T47D (cell line): ENCODE results near the gene S100A9.
"Not testable (repeated sequence)": the region's sequence is repeated elsewhere in the genome, so short reads cannot be mapped to it uniquely, and the experiment has no call there.

Experiments
- DNase-seq, 2 experiments: peaks; one replicate each; pipeline versions ENCODE4 v3.0.0 to v3.0.0-alpha.2; 2011 to 2012; ENCODE audit warnings: low read depth in 1 of 2, low spot score in 1 of 2
- JUND ChIP-seq: IDR thresholded peaks from 2 replicates; pipeline ENCODE4 v1.6.1; 2012; ENCODE audit warnings: low read depth
- in situ Hi-C: cut with HindIII; loops from 2 replicates; pipeline ENCODE4 v1.10.0; 2016; ENCODE audit warnings: low sequenced_read_pairs, low pct_unique_long_range_greater_than_20kb

S100A9 gene

DNA sequence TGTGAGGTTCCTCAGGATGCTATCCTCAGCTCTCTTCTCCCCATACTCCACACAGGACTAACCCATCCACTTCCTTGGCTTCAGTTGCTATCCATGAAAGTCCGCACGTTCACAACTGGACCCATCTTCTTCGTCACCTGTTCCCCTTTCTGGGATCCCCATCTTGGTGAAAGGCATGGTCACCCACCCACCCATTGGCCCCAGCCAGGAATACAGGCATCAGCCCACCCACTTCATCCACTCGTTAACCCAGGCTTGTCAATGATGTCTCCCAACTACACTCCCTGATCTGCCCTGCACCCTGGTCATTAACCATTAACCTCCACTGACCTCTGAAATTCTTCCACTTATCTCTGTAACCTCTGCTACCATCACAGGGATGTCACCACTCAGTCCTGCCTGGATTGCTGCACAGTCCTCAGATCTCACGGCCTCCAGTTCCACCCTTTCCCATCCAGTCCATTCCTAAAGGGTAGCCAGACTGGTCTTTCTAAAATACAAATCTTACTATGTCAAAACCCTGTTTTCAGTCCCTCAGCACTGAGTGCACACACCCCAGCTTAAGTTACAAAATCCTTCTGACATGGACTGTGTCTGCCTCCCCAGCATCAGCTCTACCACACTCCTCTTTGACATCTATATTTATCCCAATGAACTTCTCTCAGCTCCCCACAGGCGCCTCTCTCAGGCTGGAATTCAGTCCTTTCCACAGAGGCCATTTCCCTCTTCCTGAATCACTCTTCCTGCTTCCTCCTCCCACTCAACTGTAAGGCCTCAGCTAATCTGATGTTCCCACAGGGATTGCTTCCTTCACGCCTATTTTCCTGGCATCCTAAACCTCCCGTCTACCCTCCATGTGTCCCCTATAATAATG is 19.4 kb upstream of the S100A9 start:
- in situ Hi-C loops, result no loop called here
- DNase-seq, result no peak
- TF ChIP-seq JUND, result no peak

- DNase-seq, result no peak
- no peak for TF ChIP-seq JUND
- in situ Hi-C loops, result no loop called here
These were observed 17.9 kb upstream of the S100A9 start for GRCh38 chr1:153339802-153340201.

DNA sequence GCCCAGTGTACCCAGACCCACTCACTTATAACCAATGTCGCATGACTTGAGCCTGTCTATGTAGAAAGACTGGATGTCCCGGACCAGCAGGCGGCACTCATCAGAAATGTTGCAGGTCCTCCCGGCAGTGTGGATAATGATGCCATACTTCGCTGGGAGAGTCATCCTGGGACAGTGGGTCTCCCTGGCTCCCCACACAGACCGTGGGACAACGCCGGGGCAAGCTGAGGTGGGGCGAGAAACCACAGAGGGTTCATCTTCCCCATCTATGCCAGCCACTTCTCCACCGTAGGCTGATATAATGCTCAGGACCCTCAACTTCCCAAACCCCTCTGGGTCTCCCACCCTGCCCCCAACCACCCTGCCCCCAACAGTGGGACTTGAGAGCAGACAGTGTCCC is 17.3 kb upstream of the S100A9 start:
- in situ Hi-C loops, result no loop called here
- TF ChIP-seq JUND, result no peak
- DNase-seq, result no peak

GRCh38 chr1:153341431-153341934 is 16.2 kb upstream of the S100A9 start:
- in situ Hi-C loops, result no loop called here
- TF ChIP-seq JUND, result no peak
- DNase-seq, result no peak

GRCh38 chr1:153342178-153342577 is 15.5 kb upstream of the S100A9 start:
- no peak for DNase-seq
- in situ Hi-C loops, result no loop called here
- TF ChIP-seq JUND, result no peak

GRCh38 chr1:153343040-153343681 is 14.5 kb upstream of the S100A9 start:
- in situ Hi-C loops, result no loop called here
- DNase-seq, result no peak
- no peak for TF ChIP-seq JUND

DNA sequence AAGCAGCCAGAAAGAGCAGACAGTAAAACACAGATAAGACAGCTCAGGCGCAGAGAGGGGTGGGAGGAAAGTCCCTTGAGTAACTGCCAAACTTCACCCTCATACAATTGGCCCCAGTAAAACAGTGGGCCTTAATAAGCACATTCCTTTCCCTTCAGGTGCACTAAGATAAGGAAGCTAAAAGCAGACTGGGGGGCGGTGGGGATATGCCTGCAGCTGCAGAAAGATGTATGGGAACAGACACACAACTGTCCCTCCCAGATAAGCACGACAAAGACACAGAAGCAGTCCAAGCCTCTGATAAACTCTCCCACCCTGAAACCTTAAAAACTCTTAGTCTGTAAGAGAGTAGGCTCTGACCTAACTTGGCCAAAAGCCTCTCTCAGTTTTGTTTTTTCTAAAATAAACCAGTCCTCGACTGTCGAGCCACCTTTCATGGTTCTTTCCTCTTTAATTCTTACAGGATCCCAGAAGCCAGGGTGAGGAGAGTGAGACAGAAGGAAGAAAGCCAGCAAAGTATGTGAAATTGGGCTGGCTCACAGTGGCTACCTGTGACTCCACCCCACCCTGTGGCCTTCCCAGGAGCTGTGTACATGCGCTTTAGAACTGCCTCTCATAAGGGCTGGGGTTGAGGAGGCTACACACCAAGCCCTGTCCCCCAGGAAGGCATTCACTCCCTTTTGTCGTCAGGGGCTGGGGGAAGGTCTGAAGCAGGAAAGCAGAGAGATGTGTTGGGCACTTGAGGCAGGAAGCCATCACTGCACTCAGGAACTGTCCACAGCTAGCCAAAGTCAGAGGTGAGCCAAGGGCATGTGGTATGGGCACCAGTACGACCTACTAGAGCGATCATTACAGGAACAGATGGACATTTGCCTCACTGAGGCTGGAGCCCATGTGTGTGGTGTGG is 13.6 kb upstream of the S100A9 start:
- no peak for DNase-seq
- no peak for TF ChIP-seq JUND
- in situ Hi-C loops, result no loop called here

DNA sequence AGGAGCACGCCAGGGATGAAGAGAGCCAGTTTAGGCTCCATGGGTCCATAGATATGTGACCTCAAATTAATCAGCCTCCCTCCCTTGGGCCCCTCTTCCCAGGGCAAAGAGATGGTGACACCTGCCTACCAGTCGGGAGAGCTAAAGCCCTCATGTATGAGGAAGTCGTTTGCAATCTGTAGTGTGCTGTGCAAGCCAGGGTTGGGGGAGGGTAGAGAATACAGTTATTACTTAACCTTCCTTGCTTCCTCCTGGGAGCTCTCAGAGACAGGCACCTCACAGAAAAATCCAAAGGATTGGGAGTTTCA is 13.0 kb upstream of the S100A9 start:
- no peak for TF ChIP-seq JUND
- in situ Hi-C loops, result no loop called here
- peak in 1 of 2 experiments; percentile 30 for DNase-seq

GRCh38 chr1:153345187-153346076 is 12.2 kb upstream of the S100A9 start:
- no peak for TF ChIP-seq JUND
- in situ Hi-C loops, result no loop called here
- DNase-seq, result no peak

- in situ Hi-C loops, result no loop called here
- DNase-seq, result no peak
These were observed 11.5 kb upstream of the S100A9 start for GRCh38 chr1:153346077-153346723.

GRCh38 chr1:153347049-153347448 is 10.6 kb upstream of the S100A9 start:
- in situ Hi-C loops, DNase-seq: not testable (repeated sequence)

More at GRCh38 chr1:153346077-153346723, 11.5 kb upstream of the S100A9 start:
- no peak for TF ChIP-seq JUND
